Endothelial cell of umbilical vein (primary cell): ENCODE results near the gene TSG101. TPM values are rescaled to one million over a fixed set of nuclear protein-coding genes. Genes with fewer than 3 reads are reported as not detected.

Experiments
- BruUV-seq: library from RNA; stranded (reverse); fragments of 400-500 nt; replicated peaks from 2 replicates; lab custom pipeline; 2021; lab: Mats Ljungman, UMichigan
- CTCF ChIA-PET: fragments of 300-600, 350-600 bp; sonication (Branson Sonifier 250); formaldehyde crosslinking; loops from one replicate; lab custom pipeline; 2021; ENCODE audit warnings: antibody characterized with exemption, inconsistent platforms; lab: Charles Lee
- POLR2A ChIA-PET: fragments of 300-600, 350-600 bp; sonication (Branson Sonifier 250); formaldehyde crosslinking; loops from one replicate; lab custom pipeline; 2021; ENCODE audit warnings: antibody characterized with exemption, inconsistent platforms; lab: Charles Lee
- DNase-seq: peaks from one replicate; pipeline ENCODE4 v3.0.0-alpha.2; 2011; ENCODE audit warnings: low read depth, low spot score
- FAIRE-seq: peaks from 2 replicates; lab custom pipeline; 2011; peaks lifted over from hg19 to GRCh38; lab: Jason Lieb, UNC
- H2AFZ ChIP-seq: 2 replicates; pipeline ENCODE4 v1.6.0; 2012; ENCODE audit warnings: low read depth, low read length, control low read depth, inconsistent platforms
- H3K27ac ChIP-seq: 2 replicates; pipeline ENCODE4 v1.5.1; 2011; ENCODE audit warnings: low read depth, mild to moderate bottlenecking, control low read depth, low read length, moderate library complexity; ENCODE audit not compliant: insufficient read depth
- H3K27me3 ChIP-seq, 2 experiments: 2 replicates each; pipeline versions ENCODE4 v1.6.0 to v1.6.1; 2011; ENCODE audit warnings: low read length in 2 of 2, mixed read lengths in 1 of 2; ENCODE audit not compliant: control insufficient read depth in 2 of 2, insufficient read depth in 2 of 2
- H3K36me3 ChIP-seq, 2 experiments: 2 replicates in 1 of 2; 3 replicates in 1 of 2; pipeline ENCODE4 v1.5.1; 2011; ENCODE audit warnings: low read length in 2 of 2, mild to moderate bottlenecking in 1 of 2, moderate library complexity in 1 of 2; ENCODE audit not compliant: control insufficient read depth in 2 of 2, insufficient read depth in 2 of 2; ENCODE audit errors: extremely low read depth in 1 of 2
- H3K4me1 ChIP-seq: 3 replicates; pipeline ENCODE4 v1.5.1; 2011; ENCODE audit warnings: mild to moderate bottlenecking, low read length; ENCODE audit not compliant: control insufficient read depth, insufficient read depth; ENCODE audit errors: extremely low read depth
- H3K4me2 ChIP-seq: 2 replicates; pipeline ENCODE4 v1.6.1; 2011; ENCODE audit warnings: low read length, control low read depth, mixed read lengths; ENCODE audit not compliant: insufficient read depth
- H3K4me3 ChIP-seq, 3 experiments: fragments of 200-600 bp in 1 of 3; sonication (generic), shearing (Covaris generic) in 1 of 3; replicated peaks in 1 of 3; 2 replicates each; pipeline ENCODE4 v1.5.1; 2011 to 2016; ENCODE audit warnings: control low read depth in 3 of 3, low read length in 3 of 3, mild to moderate bottlenecking in 2 of 3, inconsistent platforms in 1 of 3, low read depth in 1 of 3, moderate library complexity in 1 of 3; ENCODE audit not compliant: insufficient read depth in 1 of 3
- H3K79me2 ChIP-seq: 2 replicates; pipeline ENCODE4 v1.6.0; 2012; ENCODE audit warnings: low read length, inconsistent platforms; ENCODE audit not compliant: control insufficient read depth, insufficient read depth
- H3K9ac ChIP-seq: replicated peaks from 2 replicates; pipeline ENCODE3; 2011; ENCODE audit warnings: low read length, control low read depth; ENCODE audit not compliant: insufficient read depth; ENCODE audit errors: extremely low read depth
- H3K9me1 ChIP-seq: replicated peaks from 3 replicates; pipeline ENCODE4 v1.6.0; 2011; ENCODE audit warnings: mild to moderate bottlenecking, low read length; ENCODE audit not compliant: control insufficient read depth, insufficient read depth; ENCODE audit errors: extremely low read depth
- H3K9me3 ChIP-seq: replicated peaks from 2 replicates; pipeline ENCODE4 v1.5.1; 2012; ENCODE audit warnings: low read length, inconsistent platforms; ENCODE audit not compliant: control insufficient read depth, insufficient read depth
- H4K20me1 ChIP-seq: replicated peaks from 2 replicates; pipeline ENCODE3; 2011; ENCODE audit warnings: mild to moderate bottlenecking, low read length; ENCODE audit not compliant: control insufficient read depth, insufficient read depth; ENCODE audit errors: extremely low read depth
- CTCF ChIP-seq, 2 donors: IDR thresholded peaks; 1 replicate in 1 of 2; 2 replicates in 1 of 2; pipeline ENCODE4 v1.5.1; 2011; ENCODE audit warnings: low read length in 2 of 2, mild to moderate bottlenecking in 2 of 2, moderate library complexity in 2 of 2, control low read depth in 1 of 2, inconsistent platforms in 1 of 2, low read depth in 1 of 2; ENCODE audit not compliant: insufficient read depth in 1 of 2; ENCODE audit errors: extremely low read depth in 1 of 2
- EZH2 ChIP-seq: IDR thresholded peaks from 2 replicates; pipeline ENCODE4 v1.6.1; 2012; ENCODE audit warnings: borderline replicate concordance, low read depth, mild to moderate bottlenecking, moderate library complexity, low read length, inconsistent platforms; ENCODE audit not compliant: severe bottlenecking
- FOS ChIP-seq: IDR thresholded peaks from 2 replicates; pipeline ENCODE4 v1.6.1; 2011; ENCODE audit warnings: mild to moderate bottlenecking, low read length, moderate library complexity, borderline replicate concordance; ENCODE audit not compliant: insufficient read depth
- GATA2 ChIP-seq: IDR thresholded peaks from 2 replicates; pipeline ENCODE4 v1.7.0; 2011; ENCODE audit warnings: low read depth, mild to moderate bottlenecking, moderate library complexity, mixed read lengths, low read length; ENCODE audit not compliant: insufficient read length, insufficient read depth
- JUN ChIP-seq: IDR thresholded peaks from 2 replicates; pipeline ENCODE4 v1.6.1; 2011; ENCODE audit warnings: borderline replicate concordance, low read depth; ENCODE audit not compliant: insufficient read length, insufficient read depth
- MYC ChIP-seq: IDR thresholded peaks from one replicate; pipeline ENCODE4 v1.6.1; 2011; ENCODE audit warnings: mild to moderate bottlenecking, low read depth, low read length
- POLR2A ChIP-seq: IDR thresholded peaks from 2 replicates; pipeline ENCODE4 v1.6.1; 2012; ENCODE audit warnings: low read depth, mild to moderate bottlenecking, control low read depth, low read length
- POLR2AphosphoS5 ChIP-seq: IDR thresholded peaks from 2 replicates; pipeline ENCODE4 v1.6.1; 2012; ENCODE audit warnings: low read depth, mild to moderate bottlenecking, control low read depth, low read length, moderate library complexity; ENCODE audit not compliant: insufficient read depth
- dilution Hi-C: fragments of 300-500 bp; cut with MboI; formaldehyde crosslinking; loops from one replicate; pipeline ENCODE4 v1.15.0; 2019; ENCODE audit warnings: low sequenced_read_pairs; ENCODE audit not compliant: extremely low pct_ligation_motif_present
- intact Hi-C: fragments of 100-400 bp; cut with micrococcal nuclease; formaldehyde crosslinking; loops from one replicate; pipeline ENCODE4 v1.10.0; 2022
- polyA plus RNA-seq, 4 experiments: library from polyadenylated mRNA; depleted of rRNA in 3 of 4; stranded (reverse) in 3 of 4; unstranded in 1 of 4; fragments of >200 nt; gene quantifications; 2 replicates each; pipeline versions ENCODE4 v1.2.1 to v1.2.3, GENCODE V29; 2011 to 2012; ENCODE audit warnings: missing spikeins in 1 of 4
- total RNA-seq: library from RNA; stranded (reverse); gene quantifications from 2 replicates; pipeline ENCODE4 v1.2.3, GENCODE V29; 2021
- TF ChIP-seq, protein P1 (sequence below): IDR thresholded peaks from 2 replicates; pipeline ENCODE4 v1.6.1; 2011; ENCODE audit not compliant: insufficient read depth, insufficient read length

The TSG101 gene
- total and polyA plus RNA-seq, 2 donors (not counting 3 experiments of a cell fraction or from before 2014, with no cell fraction given): 41.3 to 163 TPM

GRCh38 chr11:18472587-18472986, 54.2 kb downstream of the TSG101 start:
- FAIRE-seq (no peak), DNase-seq (no peak)
- H3K79me2 ChIP-seq: no peaks in the 10 kb centered on the region
- peaks cover 0 to 2% of the 10 kb centered on the region in 2 experiments for H3K36me3 ChIP-seq
- H3K4me3 ChIP-seq: no peak overlapping the region
- intact Hi-C loops (no loop called here), dilution Hi-C loops (no loop called here)
- H3K27ac ChIP-seq: no peak overlapping the region
- H3K9me3 ChIP-seq: no peaks in the 10 kb centered on the region
- H3K27me3 ChIP-seq: no peaks in the 10 kb centered on the region
- H4K20me1 ChIP-seq: no peaks in the 10 kb centered on the region
- TF ChIP-seq CTCF (IDR thresholded peaks at IDR 0.05; ENCODE audit: extremely low read depth in 1 of 2, insufficient read depth in 1 of 2, low read depth in 1 of 2, low read length in 2 of 2) (no peak), MYC (no peak), EZH2 (no peak), FOS (no peak), POLR2A (no peak), JUN (no peak), GATA2 (no peak), POLR2AphosphoS5 (no peak)
- TF ChIP-seq, protein P1, sequence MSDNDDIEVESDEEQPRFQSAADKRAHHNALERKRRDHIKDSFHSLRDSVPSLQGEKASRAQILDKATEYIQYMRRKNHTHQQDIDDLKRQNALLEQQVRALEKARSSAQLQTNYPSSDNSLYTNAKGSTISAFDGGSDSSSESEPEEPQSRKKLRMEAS: no peak
- BruUV-seq: no TSS peak
- no peak overlapping the region for H3K4me2 ChIP-seq
- CTCF ChIA-PET: interaction anchor here (1.0 kb wide), 1 partner anchor 62 kb away, joined by 3 read pairs; no protein-coding TSS in a partner anchor
- POLR2A ChIA-PET: no interaction called here
- H2AFZ ChIP-seq: no peak overlapping the region
- H3K9me1 ChIP-seq: no peaks in the 10 kb centered on the region
- no peak overlapping the region for H3K9ac ChIP-seq
- no peaks in the 10 kb centered on the region for H3K4me1 ChIP-seq
